Endodermal cell (in vitro differentiated cells): ENCODE measurements around the gene GRM5. TPM values are rescaled to one million over a fixed set of nuclear protein-coding genes. Genes with fewer than 3 reads are reported as not detected.

Experiments
- DNase-seq: peaks from one replicate; pipeline ENCODE4 v3.0.0-alpha.2; 2017
- H3K27ac ChIP-seq: 2 replicates; pipeline ENCODE4 v1.5.1; 2013; ENCODE audit warnings: mild to moderate bottlenecking, low read depth, low read length, moderate library complexity
- H3K27me3 ChIP-seq: 2 replicates; pipeline ENCODE4 v1.6.1; 2013; ENCODE audit warnings: mild to moderate bottlenecking, low read length, moderate library complexity; ENCODE audit not compliant: insufficient read depth, control insufficient read depth, poor library complexity, severe bottlenecking
- H3K36me3 ChIP-seq: 2 replicates; pipeline ENCODE4 v1.7.0; 2013; ENCODE audit warnings: mild to moderate bottlenecking, low read length, moderate library complexity; ENCODE audit not compliant: control insufficient read depth, insufficient read depth
- H3K4me1 ChIP-seq: one replicate; pipeline ENCODE4 v1.7.0; 2013; ENCODE audit warnings: low read length; ENCODE audit not compliant: control insufficient read depth, insufficient read depth
- H3K4me3 ChIP-seq: 2 replicates; pipeline ENCODE4 v1.5.1; 2013; ENCODE audit warnings: mild to moderate bottlenecking, low read length, moderate library complexity
- H3K9ac ChIP-seq: 2 replicates; pipeline ENCODE4 v1.6.1; 2013; ENCODE audit warnings: mild to moderate bottlenecking, low read length, moderate library complexity; ENCODE audit not compliant: poor library complexity, severe bottlenecking; ENCODE audit errors: extremely low read depth
- H3K9me3 ChIP-seq: 2 replicates; pipeline ENCODE4 v1.6.1; 2013; ENCODE audit warnings: mild to moderate bottlenecking, low read length, moderate library complexity; ENCODE audit not compliant: control insufficient read depth
- H3K27ac Mint-ChIP-seq: 2 replicates; pipeline ENCODE4 v1.8.0; 2020; ENCODE audit warnings: mixed read lengths
- H3K27me3 Mint-ChIP-seq: 2 replicates; pipeline ENCODE4 v1.8.0; 2021; ENCODE audit warnings: mild to moderate bottlenecking, mixed read lengths; ENCODE audit not compliant: insufficient read depth
- H3K36me3 Mint-ChIP-seq: 2 replicates; pipeline ENCODE4 v1.8.0; 2020; ENCODE audit warnings: low read depth, mixed read lengths
- H3K4me1 Mint-ChIP-seq: 2 replicates; pipeline ENCODE4 v1.8.0; 2020; ENCODE audit warnings: mixed read lengths
- H3K4me3 Mint-ChIP-seq: 2 replicates; pipeline ENCODE4 v1.8.0; 2020; ENCODE audit warnings: mild to moderate bottlenecking, moderate library complexity, mixed read lengths
- H3K9me3 Mint-ChIP-seq: 2 replicates; pipeline ENCODE4 v1.8.0; 2020; ENCODE audit warnings: mild to moderate bottlenecking, mixed read lengths
- CTCF ChIP-seq: fragments of 200-600 bp; sonication (generic); conservative IDR thresholded peaks from 2 replicates; pipeline ENCODE4 v1.5.0; 2021; ENCODE audit warnings: antibody characterized with exemption, mild to moderate bottlenecking
- WGBS, 2 experiments: methylation state at CpG; one replicate each; pipeline versions ENCODE4 v1.1.5 to v1.1.7; 2013; ENCODE audit warnings: missing lambda C conversion rate in 2 of 2, mixed read lengths in 1 of 2; ENCODE audit not compliant: insufficient coverage in 1 of 2, insufficient read length in 1 of 2; 5-methylcytosine and 5-hydroxymethylcytosine counted together
- total RNA-seq, 2 donors: library from RNA; stranded (reverse); fragmentation: NEBNext Ultra II Directional in 1 of 2; extraction: Animal tissue kit (Norgen Biotek cat#: 25700) in 1 of 2; gene quantifications; 2 replicates in 1 of 2; 3 replicates in 1 of 2; pipeline ENCODE4 v1.2.1, GENCODE V29; 2021

GRM5 gene
- total RNA-seq, 2 donors from 2014 or later = 0.07 to 0.09 TPM

GRCh38 chr11:88603091-88603867 lies 462.5 kb downstream of the GRM5 start:
- no peaks in the 10 kb centered on the region for H3K9me3 Mint-ChIP-seq
- H3K4me1 Mint-ChIP-seq = peaks cover 15% of the 10 kb centered on the region
- Histone ChIP-seq H3K9ac (no peak overlapping the region), H3K36me3 (no peaks in the 10 kb centered on the region), H3K9me3 (no peaks in the 10 kb centered on the region), H3K27ac (no peak overlapping the region), H3K4me3 (no peak overlapping the region), H3K4me1 (peaks cover 3% of the 10 kb centered on the region), H3K27me3 (no peaks in the 10 kb centered on the region)
- WGBS, 2 experiments = 90 to 100% methylated on average over 1 to 3 of the region's 3 CpGs
- no peaks in the 10 kb centered on the region for H3K27me3 Mint-ChIP-seq
- H3K36me3 Mint-ChIP-seq = no peaks in the 10 kb centered on the region
- no peak overlapping the region for H3K4me3 Mint-ChIP-seq
- no peak for TF ChIP-seq CTCF
- no peak overlapping the region for H3K27ac Mint-ChIP-seq
- DNase-seq = no peak

GRCh38 chr11:88597387-88597786 lies 468.4 kb downstream of the GRM5 start:
- H3K4me1 ChIP-seq = peaks cover 4% of the 10 kb centered on the region
- H3K9me3 ChIP-seq = no peaks in the 10 kb centered on the region
- Mint-ChIP-seq H3K27me3 (no peaks in the 10 kb centered on the region), H3K4me1 (peaks cover 19% of the 10 kb centered on the region), H3K4me3 (no peak overlapping the region), H3K9me3 (no peaks in the 10 kb centered on the region), H3K36me3 (no peaks in the 10 kb centered on the region), H3K27ac (no peak overlapping the region)
- H3K27me3 ChIP-seq = no peaks in the 10 kb centered on the region
- no peak for TF ChIP-seq CTCF
- no peaks in the 10 kb centered on the region for H3K36me3 ChIP-seq
- WGBS, 2 experiments = 95 to 100% methylated on average over 1 to 2 of the region's 2 CpGs
- no peak for DNase-seq
- H3K4me3 ChIP-seq = no peak overlapping the region
- H3K27ac ChIP-seq = no peak overlapping the region
- no peak overlapping the region for H3K9ac ChIP-seq

- no peaks in the 10 kb centered on the region for H3K27me3 Mint-ChIP-seq
- Histone ChIP-seq H3K27me3 (no peaks in the 10 kb centered on the region), H3K4me1 (peaks cover 2% of the 10 kb centered on the region), H3K9me3 (no peaks in the 10 kb centered on the region), H3K27ac (no peak overlapping the region), H3K9ac (no peak overlapping the region), H3K36me3 (no peaks in the 10 kb centered on the region), H3K4me3 (no peak overlapping the region)
- no peak overlapping the region for H3K4me3 Mint-ChIP-seq
- H3K27ac Mint-ChIP-seq = no peak overlapping the region
- no peak for TF ChIP-seq CTCF
- H3K4me1 Mint-ChIP-seq = peaks cover 13% of the 10 kb centered on the region
- DNase-seq = no peak
- 100% methylated on average over 1 of the region's 2 CpGs; no CpG with 5 or more reads in 1 of the 2 experiments for whole genome bisulfite sequencing, 2 experiments
- no peaks in the 10 kb centered on the region for H3K9me3 Mint-ChIP-seq
- no peaks in the 10 kb centered on the region for H3K36me3 Mint-ChIP-seq
These were observed 469.0 kb downstream of the GRM5 start for GRCh38 chr11:88596786-88597185.
